Endothelial cell (in vitro differentiated cells): ENCODE data around the gene SMYD1. TPM values are rescaled to one million over a fixed set of nuclear protein-coding genes. Genes with fewer than 3 reads are reported as not detected.
"Not testable (repeated sequence)": the region's sequence is repeated elsewhere in the genome, so short reads cannot be mapped to it uniquely, and the experiment has no call there.

Experiments used
- DNase-seq: peaks from one replicate; pipeline ENCODE4 v3.0.0; 2021; ENCODE audit warnings: low spot score
- H3K27ac Mint-ChIP-seq: one replicate; pipeline ENCODE4 v1.8.0; 2021; ENCODE audit warnings: mixed read lengths, inconsistent platforms; ENCODE audit not compliant: unreplicated experiment
- H3K27me3 Mint-ChIP-seq: one replicate; pipeline ENCODE4 v1.8.0; 2021; ENCODE audit warnings: mild to moderate bottlenecking, moderate library complexity, mixed read lengths, inconsistent platforms; ENCODE audit not compliant: unreplicated experiment
- H3K36me3 Mint-ChIP-seq: one replicate; pipeline ENCODE4 v1.8.0; 2021; ENCODE audit warnings: mild to moderate bottlenecking, low read depth, mixed read lengths, inconsistent platforms; ENCODE audit not compliant: unreplicated experiment
- H3K4me1 Mint-ChIP-seq: one replicate; pipeline ENCODE4 v1.8.0; 2021; ENCODE audit warnings: mild to moderate bottlenecking, mixed read lengths, inconsistent platforms; ENCODE audit not compliant: unreplicated experiment
- H3K4me3 Mint-ChIP-seq: one replicate; pipeline ENCODE4 v1.8.0; 2021; ENCODE audit warnings: mild to moderate bottlenecking, mixed read lengths, inconsistent platforms; ENCODE audit not compliant: unreplicated experiment
- H3K9me3 Mint-ChIP-seq: one replicate; pipeline ENCODE4 v1.8.0; 2021; ENCODE audit warnings: mixed read lengths, inconsistent platforms; ENCODE audit not compliant: unreplicated experiment
- total RNA-seq: library from RNA; stranded (reverse); fragmentation: NEBNext Ultra II Directional; extraction: Animal tissue kit (Norgen Biotek cat#: 25700); gene quantifications from one replicate; pipeline ENCODE4 v1.2.1, GENCODE V29; 2021; ENCODE audit not compliant: unreplicated experiment
- TF ChIP-seq, protein P1 (sequence below): fragments of 200-600 bp; sonication (generic); IDR thresholded peaks from one replicate; pipeline ENCODE4 v1.5.0; 2021; ENCODE audit warnings: antibody characterized with exemption; ENCODE audit not compliant: unreplicated experiment

SMYD1 gene
- total RNA-seq, 1 donor from 2014 or later = not detected

DNA sequence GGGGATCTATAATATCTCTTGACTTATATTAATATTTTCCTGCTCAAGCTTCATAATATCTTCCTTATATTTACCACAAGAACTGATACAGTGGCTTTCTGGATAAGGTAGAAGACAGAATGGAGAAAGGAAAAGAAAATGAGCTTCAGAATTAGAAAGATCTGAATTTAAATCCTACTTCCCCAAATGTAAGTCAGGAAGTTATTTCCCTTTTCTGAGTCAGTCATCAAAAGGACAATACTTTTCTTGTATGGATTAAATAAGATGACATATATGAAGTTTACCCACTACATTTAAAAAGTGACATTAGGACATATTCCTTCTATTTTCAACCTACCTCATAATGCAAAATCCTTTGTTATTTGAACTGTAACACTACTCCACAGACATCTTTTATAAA, 31.0 kb upstream of the SMYD1 start:
- H3K9me3 Mint-ChIP-seq = no peaks in the 10 kb centered on the region
- TF ChIP-seq, protein P1, sequence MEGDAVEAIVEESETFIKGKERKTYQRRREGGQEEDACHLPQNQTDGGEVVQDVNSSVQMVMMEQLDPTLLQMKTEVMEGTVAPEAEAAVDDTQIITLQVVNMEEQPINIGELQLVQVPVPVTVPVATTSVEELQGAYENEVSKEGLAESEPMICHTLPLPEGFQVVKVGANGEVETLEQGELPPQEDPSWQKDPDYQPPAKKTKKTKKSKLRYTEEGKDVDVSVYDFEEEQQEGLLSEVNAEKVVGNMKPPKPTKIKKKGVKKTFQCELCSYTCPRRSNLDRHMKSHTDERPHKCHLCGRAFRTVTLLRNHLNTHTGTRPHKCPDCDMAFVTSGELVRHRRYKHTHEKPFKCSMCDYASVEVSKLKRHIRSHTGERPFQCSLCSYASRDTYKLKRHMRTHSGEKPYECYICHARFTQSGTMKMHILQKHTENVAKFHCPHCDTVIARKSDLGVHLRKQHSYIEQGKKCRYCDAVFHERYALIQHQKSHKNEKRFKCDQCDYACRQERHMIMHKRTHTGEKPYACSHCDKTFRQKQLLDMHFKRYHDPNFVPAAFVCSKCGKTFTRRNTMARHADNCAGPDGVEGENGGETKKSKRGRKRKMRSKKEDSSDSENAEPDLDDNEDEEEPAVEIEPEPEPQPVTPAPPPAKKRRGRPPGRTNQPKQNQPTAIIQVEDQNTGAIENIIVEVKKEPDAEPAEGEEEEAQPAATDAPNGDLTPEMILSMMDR = no peak
- H3K27ac Mint-ChIP-seq = no peak overlapping the region
- no peak overlapping the region for H3K4me3 Mint-ChIP-seq
- peaks cover 4% of the 10 kb centered on the region for H3K36me3 Mint-ChIP-seq
- H3K27me3 Mint-ChIP-seq = no peaks in the 10 kb centered on the region
- DNase-seq = no peak
- H3K4me1 Mint-ChIP-seq = peaks cover 5% of the 10 kb centered on the region

DNA sequence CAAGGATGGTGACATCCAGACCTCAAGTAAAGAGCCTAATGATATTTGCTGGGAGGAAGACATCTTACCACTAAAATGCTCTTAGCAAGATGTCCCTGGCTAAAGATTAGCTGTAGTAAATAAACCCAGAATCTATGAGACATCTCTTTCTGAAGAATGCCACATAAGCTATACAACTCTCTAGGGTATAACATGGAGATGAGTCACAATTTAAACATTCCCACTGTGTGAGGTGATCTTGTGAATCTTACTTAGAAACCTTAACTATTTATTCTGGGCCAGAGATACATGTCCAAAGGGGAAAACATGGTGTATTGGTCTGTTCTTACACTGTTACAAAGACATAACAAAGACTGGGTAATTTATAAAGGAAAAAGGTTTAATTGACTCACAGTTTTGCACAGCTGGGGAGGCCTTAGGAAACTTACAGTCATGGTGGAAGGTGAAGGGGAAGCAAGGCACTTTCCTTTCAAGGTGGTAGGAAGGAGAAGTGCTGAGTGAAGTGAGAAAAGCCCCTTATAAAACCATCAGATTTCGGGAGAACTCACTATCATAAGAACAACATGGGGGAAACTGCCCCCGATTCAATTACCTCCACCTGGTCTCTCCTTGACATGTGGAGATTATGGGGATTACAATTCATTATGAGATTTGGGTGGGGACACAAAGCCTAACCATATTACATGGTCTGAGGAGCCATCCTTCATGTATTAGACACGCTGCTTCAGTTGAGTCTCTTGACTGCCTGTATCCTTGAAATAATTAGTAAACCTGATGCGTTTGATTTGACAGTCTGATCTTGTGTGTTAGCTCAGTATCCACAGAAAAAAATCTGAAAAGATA, 29.1 kb upstream of the SMYD1 start:
- no peak for DNase-seq
- Mint-ChIP-seq H3K36me3 (peaks cover 4% of the 10 kb centered on the region), H3K4me3 (no peak overlapping the region), H3K27me3 (no peaks in the 10 kb centered on the region), H3K4me1 (peaks cover 12% of the 10 kb centered on the region), H3K27ac (no peak overlapping the region), H3K9me3 (no peaks in the 10 kb centered on the region)
- TF ChIP-seq, protein P1 = no peak

DNA sequence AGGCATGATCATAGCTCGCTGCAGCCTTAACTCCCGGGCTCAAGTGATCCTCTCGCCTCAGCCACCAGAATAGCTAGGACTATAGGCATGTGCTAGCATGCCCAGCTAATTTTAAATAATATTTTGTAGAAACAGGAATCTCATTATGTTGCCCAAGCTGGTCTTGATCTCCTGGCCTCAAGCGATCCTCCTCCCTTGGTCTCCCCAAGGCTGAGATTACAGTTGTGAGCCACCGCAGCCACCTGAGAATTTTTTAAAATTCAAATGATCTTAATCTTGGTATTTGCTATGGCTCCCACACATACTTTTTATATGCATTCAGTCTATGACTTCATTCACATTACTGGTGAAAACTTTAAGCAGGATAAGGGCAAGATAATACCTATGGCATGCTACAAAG, 25.1 kb upstream of the SMYD1 start:
- H3K27ac Mint-ChIP-seq = no peak overlapping the region
- H3K9me3 Mint-ChIP-seq = no peaks in the 10 kb centered on the region
- no peak overlapping the region for H3K4me3 Mint-ChIP-seq
- H3K27me3 Mint-ChIP-seq = no peaks in the 10 kb centered on the region
- H3K4me1 Mint-ChIP-seq = peaks cover 12% of the 10 kb centered on the region
- no peak for DNase-seq
- no peaks in the 10 kb centered on the region for H3K36me3 Mint-ChIP-seq
- TF ChIP-seq, protein P1 = no peak

DNA sequence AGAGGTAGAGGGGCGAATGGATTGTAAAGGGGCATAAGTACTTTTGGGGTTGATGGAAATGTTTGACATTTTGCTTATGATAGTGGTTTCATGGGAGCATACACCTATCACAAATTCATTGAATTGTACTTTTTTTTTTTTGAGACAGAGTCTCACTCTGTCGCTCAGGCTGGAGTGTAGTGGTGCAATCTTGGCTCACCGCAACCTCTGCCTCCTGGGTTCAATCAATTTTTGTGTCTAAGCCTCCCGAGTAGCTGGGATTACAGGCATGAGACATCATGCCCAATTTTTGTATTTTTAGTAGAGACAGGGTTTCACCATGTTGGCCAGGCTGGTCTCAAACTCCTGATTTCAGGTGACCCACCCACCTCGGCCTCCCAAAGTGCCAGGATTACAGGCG, 22.1 kb upstream of the SMYD1 start:
- H3K27me3 Mint-ChIP-seq, H3K9me3 Mint-ChIP-seq, H3K36me3 Mint-ChIP-seq, H3K27ac Mint-ChIP-seq, DNase-seq, H3K4me3 Mint-ChIP-seq: not testable (repeated sequence)
- peaks cover 12% of the 10 kb centered on the region for H3K4me1 Mint-ChIP-seq

DNA sequence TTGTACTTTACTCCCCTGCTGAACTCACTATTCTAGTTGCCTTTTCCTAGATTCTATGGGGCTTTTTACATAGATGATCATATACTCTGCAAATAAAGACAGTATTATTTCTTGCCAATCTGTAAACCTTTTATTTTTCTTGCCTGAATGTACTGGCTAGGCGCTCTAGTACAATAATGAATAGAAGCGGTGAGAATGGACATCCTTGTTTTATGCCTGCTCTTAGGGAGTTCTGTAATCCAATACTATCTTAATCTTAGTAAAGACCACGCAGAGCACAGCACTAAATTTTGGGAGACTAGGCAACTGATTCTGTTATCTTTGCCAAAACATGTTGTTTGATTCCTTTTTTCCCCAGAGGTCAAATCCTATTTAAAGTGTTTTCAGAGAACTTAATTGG, 19.1 kb upstream of the SMYD1 start:
- Mint-ChIP-seq H3K9me3 (no peaks in the 10 kb centered on the region), H3K27ac (no peak overlapping the region), H3K27me3 (no peaks in the 10 kb centered on the region), H3K4me1 (peaks cover 4% of the 10 kb centered on the region), H3K36me3 (no peaks in the 10 kb centered on the region), H3K4me3 (no peak overlapping the region)
- DNase-seq = no peak
- TF ChIP-seq, protein P1 = no peak
